CD4-positive, alpha-beta T cell treated with Interleukin-17A for 4 hours (primary cell): Measurements from ENCODE around the gene SOCS6.
"Not testable (repeated sequence)": the region's sequence is repeated elsewhere in the genome, so short reads cannot be mapped to it uniquely, and the experiment has no call there.

Source experiments
- DNase-seq: peaks from one replicate; pipeline ENCODE4 v3.0.0-alpha.2; 2020; ENCODE audit warnings: mixed read lengths

The SOCS6 gene

GRCh38 chr18:70324897-70325296 lies 36.1 kb downstream of the SOCS6 start:
- DNase-seq: no peak

- no peak for DNase-seq
Observed at GRCh38 chr18:70326255-70326654, 37.4 kb downstream of the SOCS6 start.

DNA sequence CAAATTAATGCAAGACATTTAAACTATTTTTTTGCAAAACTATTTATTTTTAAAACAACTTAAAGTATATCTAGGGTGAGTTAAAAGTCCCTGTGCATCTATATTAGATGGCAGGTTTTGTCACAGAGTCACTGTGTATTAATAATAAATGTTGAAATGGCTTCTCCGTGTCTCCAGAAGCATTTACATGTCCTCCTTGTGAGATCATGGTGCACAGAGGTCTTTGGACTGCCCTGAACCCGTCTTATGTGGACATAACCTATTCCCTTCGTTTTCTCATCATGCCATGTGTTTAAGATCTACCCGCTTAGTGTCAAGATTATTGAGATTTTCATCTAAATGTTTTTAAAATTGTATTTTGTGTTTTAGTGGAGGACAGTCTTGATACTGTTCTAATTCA lies 39.3 kb downstream of the SOCS6 start:
- no peak for DNase-seq

- DNase-seq: no peak
Observed at GRCh38 chr18:70329071-70329470, 40.2 kb downstream of the SOCS6 start.

GRCh38 chr18:70330887-70331286 lies 42.0 kb downstream of the SOCS6 start:
- DNase-seq: no peak

DNA sequence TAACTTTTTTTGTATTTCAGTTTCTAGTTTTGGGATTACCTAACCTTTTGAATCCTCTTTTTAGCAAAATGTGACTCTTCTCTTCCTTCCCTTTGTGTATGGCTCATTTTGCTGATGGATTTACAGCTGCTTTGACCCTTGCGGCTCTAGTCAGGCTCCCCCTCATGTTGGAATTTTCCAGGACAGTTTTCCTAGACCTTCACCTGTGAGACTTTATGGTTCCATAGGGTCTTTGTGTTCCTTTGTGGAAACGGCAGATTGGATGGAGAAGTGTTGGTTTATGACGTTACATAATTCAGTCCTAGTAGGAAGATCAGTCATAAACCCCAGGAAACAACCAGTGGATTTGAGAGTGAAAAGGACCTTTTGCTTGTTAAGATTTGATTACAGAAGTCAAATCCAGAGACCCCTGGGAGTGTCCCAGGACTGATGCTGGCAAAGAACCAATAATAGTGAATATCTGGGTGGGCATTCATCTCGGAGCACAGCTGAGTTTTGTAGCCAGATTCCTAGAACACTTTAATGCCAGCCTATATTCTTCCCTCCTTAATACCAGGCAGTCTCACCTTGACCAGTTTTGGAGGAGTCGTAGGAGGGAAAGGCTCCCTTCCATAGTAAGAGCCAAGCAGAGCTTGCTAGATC lies 42.7 kb downstream of the SOCS6 start:
- no peak for DNase-seq

GRCh38 chr18:70332694-70333093 lies 43.8 kb downstream of the SOCS6 start:
- DNase-seq: no peak

DNA sequence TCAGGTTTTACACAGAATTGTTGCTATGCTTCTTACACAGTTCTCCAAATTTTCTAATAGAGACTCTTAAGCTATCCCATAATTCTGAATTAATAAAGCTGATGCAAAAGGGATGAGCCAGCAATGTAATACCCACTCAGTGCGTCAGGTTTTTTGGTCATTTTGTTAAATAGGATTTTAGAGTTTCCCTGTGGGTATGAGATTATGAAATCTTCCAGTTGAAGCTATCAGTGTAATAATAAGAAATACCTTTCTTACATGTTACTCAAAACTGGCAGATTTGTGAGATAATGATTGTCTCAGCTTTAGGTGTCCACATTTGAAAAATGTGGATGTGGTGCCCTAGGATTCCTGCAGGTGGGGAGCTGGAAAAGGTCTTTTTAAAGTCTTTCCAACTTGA lies 44.5 kb downstream of the SOCS6 start:
- no peak for DNase-seq

- no peak for DNase-seq
Observed at GRCh38 chr18:70333757-70334156, 44.9 kb downstream of the SOCS6 start.

GRCh38 chr18:70334264-70334663 lies 45.4 kb downstream of the SOCS6 start:
- no peak for DNase-seq

DNA sequence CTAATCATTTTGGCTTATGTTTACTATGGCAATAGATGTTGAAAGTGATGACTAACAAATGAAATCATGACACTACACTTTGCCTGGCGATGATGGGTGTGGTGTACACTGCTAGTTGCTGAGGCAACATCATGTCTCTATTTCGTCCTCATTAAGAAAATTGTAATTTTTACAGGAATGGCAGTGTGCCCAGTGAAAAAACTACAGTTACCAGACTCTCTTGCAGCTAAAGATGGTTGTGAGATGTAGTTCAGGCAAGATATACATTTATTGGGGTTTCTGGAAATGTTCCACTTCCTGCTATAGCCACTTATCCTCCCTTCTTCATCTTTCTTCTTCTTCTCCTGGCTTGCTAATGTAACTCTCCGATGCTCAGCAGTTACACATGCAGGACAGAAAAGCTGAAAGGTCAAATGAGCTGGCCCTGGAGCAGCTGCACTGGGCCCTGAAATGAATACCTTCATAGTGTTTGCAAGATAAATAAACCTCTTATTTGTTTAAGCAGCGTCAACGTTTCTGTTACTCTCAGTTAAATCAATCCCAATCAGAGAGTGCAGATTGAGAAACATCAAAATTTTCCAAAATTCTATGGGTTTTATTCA lies 46.0 kb downstream of the SOCS6 start:
- no peak for DNase-seq

- DNase-seq: no peak
Observed at GRCh38 chr18:70335892-70336726, 47.3 kb downstream of the SOCS6 start.

DNA sequence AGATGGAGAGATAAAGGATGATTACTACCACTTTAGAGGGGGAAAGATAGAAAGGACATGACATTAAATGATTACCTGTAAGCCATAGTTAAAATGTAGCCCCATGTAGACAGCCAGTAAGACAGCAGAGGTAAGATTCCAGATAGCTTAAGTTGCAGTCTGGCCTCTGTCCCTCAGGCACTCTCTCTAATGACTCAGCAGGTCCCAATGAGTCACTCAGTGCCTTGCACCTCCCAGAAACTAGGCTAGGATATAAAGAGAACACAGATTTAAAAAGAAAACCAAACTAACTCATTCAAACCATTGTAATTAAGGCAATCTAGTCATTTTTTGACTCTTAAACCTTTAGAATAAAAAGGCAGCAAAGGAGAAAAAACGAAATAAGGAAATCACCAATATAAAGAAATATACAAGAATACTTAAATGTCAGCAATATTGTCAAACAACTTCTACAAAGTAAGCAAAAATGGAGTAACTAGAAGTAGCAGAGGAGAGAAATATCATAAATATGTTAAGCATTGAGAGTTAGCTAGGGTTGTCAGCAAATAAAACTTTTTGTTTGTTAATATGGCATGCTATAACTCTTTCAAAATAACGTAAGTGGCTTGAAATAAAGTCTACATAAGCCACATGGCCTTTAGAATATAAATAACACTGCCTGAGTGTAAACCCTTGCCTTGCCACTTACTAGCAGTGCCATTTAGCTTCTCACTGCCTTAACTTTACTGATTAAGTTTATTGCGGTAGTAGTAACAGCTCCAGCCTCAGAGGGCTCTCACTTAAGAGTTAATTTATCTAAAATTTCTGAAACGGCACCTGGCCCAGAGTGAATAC lies 48.5 kb downstream of the SOCS6 start:
- no peak for DNase-seq

DNA sequence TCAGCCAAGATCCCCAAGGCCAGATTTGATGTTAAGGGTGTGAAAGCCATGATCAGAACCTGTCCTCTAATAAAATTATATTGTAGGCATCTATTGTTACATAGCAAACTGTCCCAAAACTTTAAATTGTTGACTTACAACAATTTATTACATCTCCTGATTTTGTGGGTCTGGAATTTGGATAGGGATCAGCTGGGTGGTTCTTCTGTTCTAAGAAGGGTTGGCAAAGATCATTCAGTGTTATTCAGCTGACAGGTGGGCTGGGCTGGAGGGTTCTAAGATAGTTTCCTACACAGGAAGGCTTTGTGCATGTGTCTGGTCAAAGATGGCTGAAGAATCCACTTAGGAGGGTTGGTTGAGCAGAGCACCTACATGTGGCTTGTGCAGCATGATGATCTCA lies 50.0 kb downstream of the SOCS6 start:
- no peak for DNase-seq

DNA sequence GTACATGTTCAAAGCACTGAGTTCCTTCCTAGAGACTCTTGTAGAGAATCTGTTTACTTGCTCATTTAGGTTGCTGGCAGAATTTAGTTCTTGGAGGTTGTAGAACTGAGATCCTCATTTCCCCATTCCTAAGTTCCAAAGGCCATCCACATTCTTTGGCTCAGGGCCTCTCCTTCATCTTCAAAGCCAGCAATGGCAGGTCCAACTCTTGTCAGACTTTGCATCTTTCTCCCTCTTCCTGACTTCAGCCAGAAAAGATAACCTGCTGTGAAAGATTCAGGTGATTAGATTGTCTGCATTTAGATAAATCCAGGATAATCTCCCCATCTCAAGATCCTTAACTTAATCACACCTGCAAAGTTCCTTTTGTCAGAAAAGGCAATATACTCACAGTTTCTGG lies 51.1 kb downstream of the SOCS6 start:
- DNase-seq: no peak

- DNase-seq: not testable (repeated sequence)
Observed at GRCh38 chr18:70348481-70348880, 59.6 kb downstream of the SOCS6 start.

DNA sequence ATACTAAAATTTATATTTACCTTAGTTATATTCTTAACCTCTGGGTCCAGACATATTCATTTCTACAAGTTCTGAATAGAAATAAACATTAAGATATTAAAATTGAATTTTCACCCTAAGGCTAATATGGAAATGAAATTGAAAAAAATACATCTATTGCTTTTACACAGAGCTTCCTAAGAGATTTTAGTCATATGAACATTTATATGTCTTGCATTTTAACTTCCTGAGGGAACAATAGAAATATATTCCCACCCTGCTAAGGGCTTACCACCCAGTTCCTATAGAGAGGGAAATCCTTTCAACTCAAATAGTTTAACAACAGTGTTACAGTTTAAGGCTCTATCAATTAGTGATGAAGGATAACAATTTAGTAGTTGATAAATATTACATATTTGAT lies 60.5 kb downstream of the SOCS6 start:
- DNase-seq: no peak

DNA sequence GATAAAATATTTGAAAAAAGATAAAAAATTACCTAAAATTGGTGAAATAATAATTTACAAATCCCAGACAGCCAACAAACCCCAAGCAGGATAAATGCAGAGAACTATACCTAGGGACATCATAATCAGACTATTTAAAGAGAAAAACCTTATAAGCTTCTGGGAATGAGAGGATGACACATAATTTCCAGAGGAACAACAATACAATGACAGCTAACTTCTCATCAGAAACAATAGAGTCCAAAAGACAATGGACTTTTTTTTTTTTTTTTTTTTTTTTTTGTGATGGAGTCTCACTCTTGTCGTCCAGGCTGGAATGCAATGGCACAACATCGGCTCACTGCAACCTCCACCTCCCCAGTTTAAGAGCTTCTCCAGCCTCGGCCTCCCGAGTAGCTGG lies 65.2 kb downstream of the SOCS6 start:
- no peak for DNase-seq

DNA sequence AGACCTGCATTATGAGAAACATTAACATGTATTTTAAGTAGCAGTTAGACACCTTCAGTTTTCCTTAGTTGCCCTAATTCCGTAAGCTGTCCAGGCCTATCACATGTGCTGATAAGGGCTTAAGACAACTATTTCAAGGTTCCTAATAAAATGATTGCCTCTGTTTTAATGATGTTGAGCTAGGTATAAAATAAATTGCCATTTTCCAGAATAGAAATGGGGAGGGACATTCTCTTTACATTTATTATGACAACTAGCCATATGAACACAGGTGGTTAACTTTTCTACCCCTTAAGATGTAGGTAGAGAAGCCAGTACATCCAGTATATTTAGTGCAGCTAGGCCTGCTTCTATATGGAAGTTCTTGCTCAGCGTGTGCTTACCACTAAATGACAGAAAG lies 65.9 kb downstream of the SOCS6 start:
- DNase-seq: no peak

DNA sequence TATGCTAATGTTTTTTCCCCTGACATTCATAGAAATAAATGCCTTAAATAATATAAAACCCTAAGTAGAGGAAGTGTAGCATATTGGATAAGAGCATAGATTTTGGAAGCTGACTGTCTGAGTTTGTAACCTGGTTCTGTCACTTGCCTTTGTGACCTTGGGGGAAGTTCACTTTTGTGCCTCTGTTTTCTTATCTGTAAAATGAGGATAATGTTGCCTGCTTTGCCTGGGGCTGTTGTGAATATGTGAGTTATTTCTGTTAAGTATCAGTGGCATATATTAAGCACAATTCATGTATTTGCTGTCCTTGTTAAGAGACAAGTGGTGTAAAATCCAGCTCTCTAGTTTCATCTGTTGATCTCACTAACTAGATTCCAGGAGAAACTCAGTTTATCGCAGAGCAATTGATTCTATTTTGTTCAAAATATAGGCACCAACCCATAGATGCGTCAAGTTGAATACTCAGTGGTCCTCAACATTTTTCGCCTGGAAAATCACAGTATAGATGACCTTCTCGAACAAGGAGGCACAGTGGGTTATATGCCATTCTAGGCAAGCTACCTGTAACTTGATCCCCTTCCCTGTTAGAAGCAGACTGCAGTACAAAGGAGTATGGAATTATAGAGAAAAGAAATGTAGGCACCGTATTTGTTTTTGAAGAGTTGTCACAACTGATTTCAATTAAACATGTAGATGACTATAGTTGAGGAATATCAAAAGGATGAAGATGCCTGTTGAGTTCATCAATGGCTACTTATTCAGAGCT lies 67.0 kb downstream of the SOCS6 start:
- DNase-seq: no peak

DNA sequence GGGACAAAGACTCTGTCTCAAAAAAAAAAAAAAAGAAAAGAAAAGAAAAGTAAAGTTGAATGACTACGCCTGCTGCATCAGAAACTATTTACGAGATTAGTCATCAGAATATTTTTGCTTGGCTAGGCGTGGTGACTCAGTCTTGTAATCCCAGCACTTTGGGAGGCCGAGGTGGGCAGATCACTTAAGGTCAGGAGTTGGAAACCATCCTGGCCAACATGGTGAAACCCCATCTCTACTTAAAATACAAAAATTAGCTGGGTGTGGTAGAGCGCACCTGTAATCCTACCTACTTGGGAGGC lies 69.2 kb downstream of the SOCS6 start:
- DNase-seq: not testable (repeated sequence)

GRCh38 chr18:70359071-70359470 lies 70.2 kb downstream of the SOCS6 start:
- DNase-seq: no peak

GRCh38 chr18:70362258-70362657 lies 73.4 kb downstream of the SOCS6 start:
- DNase-seq: no peak
